Endodermal cell (in vitro differentiated cells): Measurements from ENCODE around the gene FNBP1L. TPM values are rescaled to one million over a fixed set of nuclear protein-coding genes. Genes with fewer than 3 reads are reported as not detected.

Experiments
- DNase-seq: peaks from one replicate; pipeline ENCODE4 v3.0.0-alpha.2; 2017
- H3K27ac ChIP-seq: 2 replicates; pipeline ENCODE4 v1.5.1; 2013; ENCODE audit warnings: mild to moderate bottlenecking, low read depth, low read length, moderate library complexity
- H3K27me3 ChIP-seq: 2 replicates; pipeline ENCODE4 v1.6.1; 2013; ENCODE audit warnings: mild to moderate bottlenecking, low read length, moderate library complexity; ENCODE audit not compliant: insufficient read depth, control insufficient read depth, poor library complexity, severe bottlenecking
- H3K36me3 ChIP-seq: 2 replicates; pipeline ENCODE4 v1.7.0; 2013; ENCODE audit warnings: mild to moderate bottlenecking, low read length, moderate library complexity; ENCODE audit not compliant: control insufficient read depth, insufficient read depth
- H3K4me1 ChIP-seq: one replicate; pipeline ENCODE4 v1.7.0; 2013; ENCODE audit warnings: low read length; ENCODE audit not compliant: control insufficient read depth, insufficient read depth
- H3K4me3 ChIP-seq: 2 replicates; pipeline ENCODE4 v1.5.1; 2013; ENCODE audit warnings: mild to moderate bottlenecking, low read length, moderate library complexity
- H3K9ac ChIP-seq: 2 replicates; pipeline ENCODE4 v1.6.1; 2013; ENCODE audit warnings: mild to moderate bottlenecking, low read length, moderate library complexity; ENCODE audit not compliant: poor library complexity, severe bottlenecking; ENCODE audit errors: extremely low read depth
- H3K9me3 ChIP-seq: 2 replicates; pipeline ENCODE4 v1.6.1; 2013; ENCODE audit warnings: mild to moderate bottlenecking, low read length, moderate library complexity; ENCODE audit not compliant: control insufficient read depth
- H3K27ac Mint-ChIP-seq: 2 replicates; pipeline ENCODE4 v1.8.0; 2020; ENCODE audit warnings: mixed read lengths
- H3K27me3 Mint-ChIP-seq: 2 replicates; pipeline ENCODE4 v1.8.0; 2021; ENCODE audit warnings: mild to moderate bottlenecking, mixed read lengths; ENCODE audit not compliant: insufficient read depth
- H3K36me3 Mint-ChIP-seq: 2 replicates; pipeline ENCODE4 v1.8.0; 2020; ENCODE audit warnings: low read depth, mixed read lengths
- H3K4me1 Mint-ChIP-seq: 2 replicates; pipeline ENCODE4 v1.8.0; 2020; ENCODE audit warnings: mixed read lengths
- H3K4me3 Mint-ChIP-seq: 2 replicates; pipeline ENCODE4 v1.8.0; 2020; ENCODE audit warnings: mild to moderate bottlenecking, moderate library complexity, mixed read lengths
- H3K9me3 Mint-ChIP-seq: 2 replicates; pipeline ENCODE4 v1.8.0; 2020; ENCODE audit warnings: mild to moderate bottlenecking, mixed read lengths
- CTCF ChIP-seq: fragments of 200-600 bp; sonication (generic); conservative IDR thresholded peaks from 2 replicates; pipeline ENCODE4 v1.5.0; 2021; ENCODE audit warnings: antibody characterized with exemption, mild to moderate bottlenecking
- WGBS, 2 experiments: methylation state at CpG; one replicate each; pipeline versions ENCODE4 v1.1.5 to v1.1.7; 2013; ENCODE audit warnings: missing lambda C conversion rate in 2 of 2, mixed read lengths in 1 of 2; ENCODE audit not compliant: insufficient coverage in 1 of 2, insufficient read length in 1 of 2; 5-methylcytosine and 5-hydroxymethylcytosine counted together
- total RNA-seq, 2 donors: library from RNA; stranded (reverse); fragmentation: NEBNext Ultra II Directional in 1 of 2; extraction: Animal tissue kit (Norgen Biotek cat#: 25700) in 1 of 2; gene quantifications; 2 replicates in 1 of 2; 3 replicates in 1 of 2; pipeline ENCODE4 v1.2.1, GENCODE V29; 2021

Gene FNBP1L
- total RNA-seq, 2 donors from 2014 or later, result 96.8 to 107 TPM

GRCh38 chr1:93416183-93416582 is 31.7 kb upstream of the FNBP1L start:
- DNase-seq, result no peak
- Mint-ChIP-seq H3K27ac (no peak overlapping the region), H3K27me3 (no peaks in the 10 kb centered on the region)

GRCh38 chr1:93419344-93419743 is 28.6 kb upstream of the FNBP1L start:
- TF ChIP-seq CTCF, result no peak
- no peaks in the 10 kb centered on the region for H3K36me3 Mint-ChIP-seq

More at GRCh38 chr1:93416183-93416582, 31.7 kb upstream of the FNBP1L start:
- 83 to 93% methylated on average over 2 of the region's 2 CpGs for WGBS, 2 experiments
- Histone ChIP-seq H3K9ac (no peak overlapping the region), H3K27me3 (no peaks in the 10 kb centered on the region), H3K9me3 (peaks cover 18% of the 10 kb centered on the region), H3K36me3 (no peaks in the 10 kb centered on the region), H3K27ac (no peak overlapping the region), H3K4me1 (no peaks in the 10 kb centered on the region), H3K4me3 (no peak overlapping the region)
- Mint-ChIP-seq H3K36me3 (no peaks in the 10 kb centered on the region), H3K4me1 (peaks cover under 1% of the 10 kb centered on the region), H3K9me3 (peaks cover 23% of the 10 kb centered on the region), H3K4me3 (no peak overlapping the region)
- no peak for TF ChIP-seq CTCF

GRCh38 chr1:93420400-93420799 is 27.5 kb upstream of the FNBP1L start:
- no peak for DNase-seq
- no peaks in the 10 kb centered on the region for H3K36me3 ChIP-seq
- peaks cover 16% of the 10 kb centered on the region for H3K9me3 ChIP-seq
- no peaks in the 10 kb centered on the region for H3K27me3 ChIP-seq
- H3K9me3 Mint-ChIP-seq, result peaks cover 9% of the 10 kb centered on the region
- H3K4me1 ChIP-seq, result no peaks in the 10 kb centered on the region
- WGBS, 2 experiments, result no CpG with 5 or more reads among the region's 2 CpGs
- H3K4me3 ChIP-seq, result no peak overlapping the region
- H3K4me3 Mint-ChIP-seq, result no peak overlapping the region
- no peaks in the 10 kb centered on the region for H3K36me3 Mint-ChIP-seq
- H3K4me1 Mint-ChIP-seq, result no peaks in the 10 kb centered on the region
- TF ChIP-seq CTCF, result no peak
- H3K9ac ChIP-seq, result no peak overlapping the region
- no peak overlapping the region for H3K27ac Mint-ChIP-seq
- H3K27ac ChIP-seq, result no peak overlapping the region
- H3K27me3 Mint-ChIP-seq, result no peaks in the 10 kb centered on the region

More at GRCh38 chr1:93419344-93419743, 28.6 kb upstream of the FNBP1L start:
- Mint-ChIP-seq H3K27ac (no peak overlapping the region), H3K4me1 (no peaks in the 10 kb centered on the region), H3K27me3 (no peaks in the 10 kb centered on the region), H3K4me3 (no peak overlapping the region), H3K9me3 (peaks cover 11% of the 10 kb centered on the region)
- Histone ChIP-seq H3K4me1 (no peaks in the 10 kb centered on the region), H3K27ac (no peak overlapping the region), H3K27me3 (no peaks in the 10 kb centered on the region), H3K9ac (no peak overlapping the region), H3K36me3 (no peaks in the 10 kb centered on the region), H3K4me3 (no peak overlapping the region), H3K9me3 (peaks cover 11% of the 10 kb centered on the region)
- DNase-seq, result no peak
- WGBS, 2 experiments, result 94 to 100% methylated on average over 2 of the region's 2 CpGs
